OCI-LY1 (cell line): ENCODE results near the gene NIFK.

ENCODE experiments used
- H2AFZ ChIP-seq: fragments of 200-600 bp; sonication (generic), shearing (Covaris generic); 2 replicates; pipeline ENCODE4 v1.6.0; 2014; ENCODE audit warnings: antibody characterized with exemption, mild to moderate bottlenecking, low read length
- H3F3A ChIP-seq: fragments of 200-600 bp; sonication (generic), shearing (Covaris generic); 2 replicates; pipeline ENCODE4 v1.6.0; 2014; ENCODE audit warnings: mild to moderate bottlenecking, antibody characterized with exemption, low read length, moderate library complexity; ENCODE audit not compliant: insufficient read depth
- H3K27ac ChIP-seq: fragments of 200-600 bp; sonication (generic); 2 replicates; pipeline ENCODE4 v1.5.1; 2014; ENCODE audit warnings: low read length, mixed run types, mild to moderate bottlenecking, low read depth; ENCODE audit not compliant: poor library complexity, severe bottlenecking
- H3K27me3 ChIP-seq: fragments of 200-600 bp; sonication (generic); 2 replicates; pipeline ENCODE4 v1.6.0; 2014; ENCODE audit warnings: antibody characterized with exemption, mild to moderate bottlenecking, low read length, moderate library complexity; ENCODE audit not compliant: insufficient read depth
- H3K36me3 ChIP-seq: fragments of 200-600 bp; sonication (generic); 2 replicates; pipeline ENCODE4 v1.6.1; 2014; ENCODE audit warnings: mild to moderate bottlenecking, antibody characterized with exemption, low read length, moderate library complexity, mixed read lengths; ENCODE audit not compliant: insufficient read depth
- H3K4me1 ChIP-seq: fragments of 200-600 bp; sonication (generic); 2 replicates; pipeline ENCODE4 v1.5.1; 2014; ENCODE audit warnings: mild to moderate bottlenecking, low read length, moderate library complexity; ENCODE audit not compliant: insufficient read depth, severe bottlenecking
- H3K4me2 ChIP-seq: fragments of 200-600 bp; sonication (generic), shearing (Covaris generic); 2 replicates; pipeline ENCODE4 v1.6.1; 2014; ENCODE audit warnings: low read length
- H3K4me3 ChIP-seq: fragments of 200-600 bp; sonication (generic); 2 replicates; pipeline ENCODE4 v1.5.1; 2014; ENCODE audit warnings: low read length, low read depth, mild to moderate bottlenecking, mixed read lengths; ENCODE audit not compliant: poor library complexity, severe bottlenecking
- H3K79me2 ChIP-seq: fragments of 200-600 bp; shearing (Covaris generic); 2 replicates; pipeline ENCODE4 v1.6.1; 2016; ENCODE audit warnings: mixed run types, low read length, mixed read lengths; ENCODE audit not compliant: insufficient read depth
- H3K9ac ChIP-seq: fragments of 200-600 bp; sonication (generic), shearing (Covaris generic); 2 replicates; pipeline ENCODE4 v1.6.1; 2014; ENCODE audit warnings: mild to moderate bottlenecking, low read length, mixed read lengths
- H3K9me2 ChIP-seq: fragments of 200-600 bp; sonication (generic), shearing (Covaris generic); 2 replicates; pipeline ENCODE4 v1.6.1; 2014; ENCODE audit warnings: low read depth, mild to moderate bottlenecking, low read length, mixed read lengths
- H3K9me3 ChIP-seq: fragments of 200-600 bp; shearing (Covaris generic); 2 replicates; pipeline ENCODE4 v1.6.1; 2014; ENCODE audit warnings: low read length, mixed read lengths
- H4K20me1 ChIP-seq: fragments of 200-600 bp; sonication (generic), shearing (Covaris generic); 2 replicates; pipeline ENCODE4 v1.6.0; 2016; ENCODE audit warnings: mild to moderate bottlenecking, low read length; ENCODE audit not compliant: insufficient read depth
- EZH2 ChIP-seq: fragments of 200-600 bp; sonication (generic), shearing (Covaris generic); IDR thresholded peaks from 2 replicates; pipeline ENCODE4 v1.8.0; 2017; ENCODE audit warnings: borderline replicate concordance, mixed run types, mild to moderate bottlenecking, antibody characterized with exemption, low read length, moderate library complexity, mixed read lengths
- TF ChIP-seq, protein P1 (sequence below): fragments of 200-600 bp; sonication (generic), shearing (Covaris generic); IDR thresholded peaks from 2 replicates; pipeline ENCODE4 v1.5.1; 2017; ENCODE audit warnings: mild to moderate bottlenecking, antibody characterized with exemption, low read length, moderate library complexity, mixed read lengths

NIFK gene

DNA sequence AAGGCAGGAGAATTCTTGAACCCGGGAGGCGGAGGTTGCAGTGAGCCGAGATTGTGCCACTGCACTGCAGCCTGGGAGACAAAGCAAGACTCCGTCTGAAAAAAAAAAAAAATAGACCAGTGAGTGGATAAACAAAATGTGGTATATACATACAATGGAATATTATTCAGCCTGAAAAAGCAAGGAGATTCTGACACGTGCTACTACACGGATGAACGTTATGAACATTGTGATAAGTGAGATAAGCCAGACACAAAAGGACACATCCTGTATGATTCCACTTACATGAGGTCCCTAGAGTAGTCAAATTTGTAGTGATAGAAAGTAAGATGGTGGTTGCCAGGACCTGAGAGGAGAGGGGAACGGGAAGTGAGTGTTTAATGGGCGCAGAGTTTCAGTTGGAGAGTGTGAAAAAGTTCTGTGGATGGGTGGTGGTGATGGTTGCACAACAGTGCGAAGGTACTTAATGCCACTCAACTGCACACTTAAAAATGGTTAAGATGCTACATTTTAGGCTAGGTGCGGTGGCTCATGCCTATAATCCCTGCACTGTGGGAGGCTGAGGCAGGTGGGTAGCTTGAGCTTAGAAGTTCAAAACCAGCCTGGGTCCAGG is 38.3 kb downstream of the NIFK start:
- H3K4me3 ChIP-seq = no peak overlapping the region

DNA sequence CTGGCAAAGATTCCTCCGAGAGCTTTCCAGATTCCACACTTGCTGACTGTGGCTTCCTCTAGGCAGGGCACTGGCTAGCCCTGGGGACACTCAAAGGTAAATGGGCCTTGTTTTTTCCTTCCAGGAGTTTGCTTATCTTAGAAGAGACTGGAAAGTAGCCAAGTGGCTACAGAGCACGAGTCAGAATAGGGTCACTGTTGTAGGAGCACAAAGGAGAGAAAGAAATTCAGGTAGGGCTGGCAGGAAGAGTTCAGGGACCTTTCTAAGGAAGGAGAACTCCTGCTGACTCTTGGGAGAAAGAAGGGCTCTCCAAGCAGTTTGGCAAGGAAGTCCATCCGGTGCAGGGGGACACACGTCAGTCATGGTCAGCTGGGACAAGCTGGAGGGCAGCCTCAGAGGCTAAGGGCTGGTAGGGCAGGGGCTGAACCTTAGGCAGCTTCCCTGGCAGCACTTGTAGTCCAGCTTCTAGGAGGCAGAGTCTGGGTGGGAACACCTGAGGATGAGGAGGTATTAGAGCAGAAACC is 39.5 kb downstream of the NIFK start:
- Histone ChIP-seq H3K9me3 (no peaks in the 10 kb centered on the region), H2AFZ (no peak overlapping the region), H3K9ac (no peak overlapping the region), H3K79me2 (no peaks in the 10 kb centered on the region), H3K36me3 (no peaks in the 10 kb centered on the region), H3F3A (no peaks in the 10 kb centered on the region), H3K9me2 (no peaks in the 10 kb centered on the region), H3K4me2 (no peak overlapping the region), H4K20me1 (no peaks in the 10 kb centered on the region), H3K27ac (no peak overlapping the region), H3K4me1 (peaks cover 14% of the 10 kb centered on the region), H3K4me3 (no peak overlapping the region), H3K27me3 (no peaks in the 10 kb centered on the region)
- TF ChIP-seq EZH2 = no peak
- TF ChIP-seq, protein P1, sequence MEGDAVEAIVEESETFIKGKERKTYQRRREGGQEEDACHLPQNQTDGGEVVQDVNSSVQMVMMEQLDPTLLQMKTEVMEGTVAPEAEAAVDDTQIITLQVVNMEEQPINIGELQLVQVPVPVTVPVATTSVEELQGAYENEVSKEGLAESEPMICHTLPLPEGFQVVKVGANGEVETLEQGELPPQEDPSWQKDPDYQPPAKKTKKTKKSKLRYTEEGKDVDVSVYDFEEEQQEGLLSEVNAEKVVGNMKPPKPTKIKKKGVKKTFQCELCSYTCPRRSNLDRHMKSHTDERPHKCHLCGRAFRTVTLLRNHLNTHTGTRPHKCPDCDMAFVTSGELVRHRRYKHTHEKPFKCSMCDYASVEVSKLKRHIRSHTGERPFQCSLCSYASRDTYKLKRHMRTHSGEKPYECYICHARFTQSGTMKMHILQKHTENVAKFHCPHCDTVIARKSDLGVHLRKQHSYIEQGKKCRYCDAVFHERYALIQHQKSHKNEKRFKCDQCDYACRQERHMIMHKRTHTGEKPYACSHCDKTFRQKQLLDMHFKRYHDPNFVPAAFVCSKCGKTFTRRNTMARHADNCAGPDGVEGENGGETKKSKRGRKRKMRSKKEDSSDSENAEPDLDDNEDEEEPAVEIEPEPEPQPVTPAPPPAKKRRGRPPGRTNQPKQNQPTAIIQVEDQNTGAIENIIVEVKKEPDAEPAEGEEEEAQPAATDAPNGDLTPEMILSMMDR = no peak

More for the DNA sequence above, 38.3 kb downstream of the NIFK start:
- Histone ChIP-seq H3K36me3 (no peaks in the 10 kb centered on the region), H3K9me3 (no peaks in the 10 kb centered on the region), H4K20me1 (no peaks in the 10 kb centered on the region), H3K9me2 (no peaks in the 10 kb centered on the region), H3F3A (no peaks in the 10 kb centered on the region), H3K9ac (no peak overlapping the region), H3K4me1 (peaks cover 14% of the 10 kb centered on the region), H3K4me2 (no peak overlapping the region), H2AFZ (no peak overlapping the region), H3K27ac (no peak overlapping the region), H3K27me3 (no peaks in the 10 kb centered on the region), H3K79me2 (no peaks in the 10 kb centered on the region)
- TF ChIP-seq EZH2 = no peak
- TF ChIP-seq, protein P1 = no peak

DNA sequence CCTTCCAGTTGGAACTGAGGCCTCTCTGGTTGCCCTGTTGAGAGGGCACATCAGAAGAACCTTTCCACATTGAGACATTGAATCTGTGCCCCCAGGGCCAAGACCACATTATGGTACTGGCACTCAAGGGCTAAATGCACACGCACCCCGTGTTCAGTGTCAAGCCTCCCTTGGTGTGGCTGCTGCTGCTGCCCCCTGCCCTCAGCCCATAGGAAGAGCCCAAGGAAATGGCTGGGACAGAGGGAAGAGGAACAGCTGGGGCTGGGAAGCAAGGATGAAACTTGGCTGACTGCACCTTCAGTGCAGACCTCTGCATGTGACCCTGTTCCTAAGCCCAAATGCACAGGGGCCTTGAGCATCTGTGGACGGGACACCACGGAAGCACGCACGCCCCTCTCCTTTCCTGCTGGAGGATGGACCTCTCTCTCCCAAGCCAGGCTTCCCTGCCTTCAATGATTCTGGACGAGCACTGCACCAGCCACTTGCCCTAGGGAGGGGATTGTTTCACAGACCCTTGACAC is 40.2 kb downstream of the NIFK start:
- Histone ChIP-seq H3K4me3 (no peak overlapping the region), H3K27ac (no peak overlapping the region), H3K9me2 (no peaks in the 10 kb centered on the region), H3K79me2 (no peaks in the 10 kb centered on the region), H3F3A (no peaks in the 10 kb centered on the region), H3K36me3 (no peaks in the 10 kb centered on the region), H3K4me2 (no peak overlapping the region), H3K27me3 (no peaks in the 10 kb centered on the region), H3K9me3 (no peaks in the 10 kb centered on the region), H4K20me1 (no peaks in the 10 kb centered on the region), H3K4me1 (peaks cover 14% of the 10 kb centered on the region), H2AFZ (no peak overlapping the region), H3K9ac (no peak overlapping the region)
- no peak for TF ChIP-seq EZH2
- TF ChIP-seq, protein P1 = no peak
